Erythroblast (primary cell): Measurements from ENCODE around the gene PROM2.

Experiments used
- DNase-seq, 2 experiments: peaks; one replicate each; lab custom pipeline; 2025; lab: John Stamatoyannopoulos, UW
- GATA1 ChIP-seq: IDR thresholded peaks from 2 replicates; pipeline ENCODE4 v1.6.1; 2011; ENCODE audit warnings: low read depth, mild to moderate bottlenecking, control low read depth, low read length, moderate library complexity
- POLR2A ChIP-seq: IDR thresholded peaks from 2 replicates; pipeline ENCODE4 v1.6.1; 2011; ENCODE audit warnings: mild to moderate bottlenecking, low read length

PROM2 gene

DNA sequence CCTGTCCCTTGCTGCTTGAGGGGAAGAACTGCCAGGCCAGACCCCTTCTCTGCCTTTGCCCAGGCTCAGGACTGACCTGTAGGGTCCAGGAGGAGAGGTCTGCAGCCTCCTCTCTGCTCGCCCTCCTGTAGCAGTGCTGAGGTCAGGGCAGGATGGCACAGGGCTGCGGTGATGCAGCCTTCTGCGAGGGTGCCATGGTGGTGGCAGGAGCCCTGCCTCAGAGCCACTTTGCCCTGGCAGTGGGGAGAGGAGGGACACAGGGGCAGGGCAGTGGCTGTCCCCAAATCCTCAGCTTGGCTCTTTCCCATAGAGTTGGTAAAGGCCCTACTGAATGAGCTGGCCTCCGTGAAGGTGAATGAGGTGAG is 884 bp downstream of the PROM2 start:
- DNase-seq: no peak
- TF ChIP-seq GATA1 (no peak), POLR2A (no peak)

DNA sequence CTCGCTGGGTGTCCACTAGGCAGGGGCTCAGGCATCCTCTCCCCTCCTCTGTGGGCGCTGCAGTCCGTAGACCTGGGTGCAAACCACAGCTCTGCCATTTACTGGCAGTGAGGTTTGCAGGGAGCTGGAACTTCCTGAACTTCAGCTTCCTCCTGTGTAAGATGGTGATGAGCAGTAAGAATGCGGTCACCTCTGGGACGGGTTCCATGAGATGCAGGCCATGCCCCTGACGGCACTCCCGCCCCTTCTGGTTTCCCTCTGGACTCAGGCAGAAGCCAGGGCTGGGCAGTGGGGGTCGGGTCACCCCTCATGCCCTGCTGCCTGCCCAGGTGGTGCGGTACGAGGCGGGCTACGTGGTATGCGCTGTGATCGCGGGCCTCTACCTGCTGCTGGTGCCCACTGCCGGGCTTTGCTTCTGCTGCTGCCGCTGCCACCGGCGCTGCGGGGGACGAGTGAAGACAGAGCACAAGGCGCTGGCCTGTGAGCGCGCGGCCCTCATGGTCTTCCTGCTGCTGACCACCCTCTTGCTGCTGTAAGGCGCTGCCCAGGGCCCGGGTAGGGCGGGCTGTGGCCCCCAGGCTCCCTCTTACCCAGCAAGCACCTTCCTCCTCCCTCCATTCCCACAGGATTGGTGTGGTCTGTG is 1.5 kb downstream of the PROM2 start:
- TF ChIP-seq GATA1: no peak
- TF ChIP-seq POLR2A: no peak
- DNase-seq: no peak

DNA sequence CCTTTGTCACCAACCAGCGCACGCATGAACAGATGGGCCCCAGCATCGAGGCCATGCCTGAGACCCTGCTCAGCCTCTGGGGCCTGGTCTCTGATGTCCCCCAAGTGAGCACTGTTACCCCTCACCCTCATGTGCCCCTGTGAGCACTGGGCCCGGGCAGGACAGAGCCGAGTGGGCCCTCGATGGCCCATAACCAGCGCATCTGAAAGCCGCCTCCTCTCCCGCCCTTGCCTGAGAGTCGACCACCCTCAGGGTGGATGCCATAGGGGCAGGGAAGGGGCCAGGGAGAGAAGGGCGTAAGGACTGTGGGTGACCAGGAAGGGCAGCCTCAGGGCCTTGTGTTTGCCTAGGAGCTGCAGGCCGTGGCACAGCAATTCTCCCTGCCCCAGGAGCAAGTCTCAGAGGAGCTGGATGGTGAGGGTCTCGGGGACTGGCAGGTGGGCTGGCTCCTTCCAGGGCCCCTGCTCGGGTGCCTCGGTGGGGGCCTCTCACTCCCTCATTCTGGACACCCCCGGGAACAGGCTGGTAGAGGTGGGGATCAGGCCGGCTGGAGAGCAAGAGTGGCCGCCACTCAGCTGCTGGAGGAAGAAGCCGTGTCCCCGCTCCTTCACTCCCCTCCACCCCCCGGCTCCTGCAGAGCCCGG is 2.1 kb downstream of the PROM2 start:
- no peak for DNase-seq
- TF ChIP-seq GATA1 (no peak), POLR2A (no peak)

DNA sequence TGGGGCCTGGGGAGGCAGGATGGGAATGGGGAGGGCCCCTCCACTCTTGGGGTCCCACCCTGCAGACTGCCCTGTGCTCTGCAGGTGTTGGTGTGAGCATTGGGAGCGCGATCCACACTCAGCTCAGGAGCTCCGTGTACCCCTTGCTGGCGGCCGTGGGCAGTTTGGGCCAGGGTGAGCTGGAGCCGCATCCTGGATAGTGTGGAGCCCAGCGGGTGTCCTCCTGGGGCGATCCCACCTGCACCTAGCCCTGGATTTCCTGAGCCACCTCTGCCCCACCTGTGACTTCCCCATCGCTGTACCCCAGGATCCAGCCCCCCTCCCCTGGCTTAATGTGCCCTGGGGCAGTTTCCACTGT is 2.6 kb downstream of the PROM2 start:
- no peak for DNase-seq
- no peak for TF ChIP-seq GATA1
- TF ChIP-seq POLR2A: no peak

DNA sequence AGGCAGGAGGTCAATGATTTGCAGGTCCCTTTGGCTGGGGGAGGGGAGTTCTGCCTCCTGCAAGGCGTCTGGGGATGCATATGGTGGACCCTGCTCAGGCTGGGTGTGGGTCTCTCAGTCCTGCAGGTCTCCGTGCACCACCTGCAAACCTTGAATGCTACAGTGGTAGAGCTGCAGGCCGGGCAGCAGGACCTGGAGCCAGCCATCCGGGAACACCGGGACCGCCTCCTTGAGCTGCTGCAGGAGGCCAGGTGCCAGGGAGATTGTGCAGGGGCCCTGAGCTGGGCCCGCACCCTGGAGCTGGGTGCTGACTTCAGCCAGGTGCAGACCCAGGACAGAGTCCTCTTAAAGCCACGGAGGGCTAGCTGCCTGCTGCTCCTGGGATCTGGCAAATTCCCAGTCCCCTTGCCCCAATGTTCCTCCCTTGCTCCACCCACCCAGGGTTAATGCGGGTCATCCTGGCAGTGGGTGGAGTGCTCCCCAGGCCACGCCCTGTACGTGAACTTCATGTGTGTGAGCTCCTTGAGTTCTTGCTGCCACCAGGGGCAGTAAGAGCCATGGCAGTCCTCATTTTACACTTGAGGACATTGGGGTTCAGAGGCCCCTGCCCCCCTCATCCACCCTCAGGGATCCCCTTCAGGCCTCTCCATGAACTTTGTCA is 3.1 kb downstream of the PROM2 start:
- no peak for TF ChIP-seq POLR2A
- no peak for TF ChIP-seq GATA1
- peak; percentile 29 to 47 for DNase-seq

DNA sequence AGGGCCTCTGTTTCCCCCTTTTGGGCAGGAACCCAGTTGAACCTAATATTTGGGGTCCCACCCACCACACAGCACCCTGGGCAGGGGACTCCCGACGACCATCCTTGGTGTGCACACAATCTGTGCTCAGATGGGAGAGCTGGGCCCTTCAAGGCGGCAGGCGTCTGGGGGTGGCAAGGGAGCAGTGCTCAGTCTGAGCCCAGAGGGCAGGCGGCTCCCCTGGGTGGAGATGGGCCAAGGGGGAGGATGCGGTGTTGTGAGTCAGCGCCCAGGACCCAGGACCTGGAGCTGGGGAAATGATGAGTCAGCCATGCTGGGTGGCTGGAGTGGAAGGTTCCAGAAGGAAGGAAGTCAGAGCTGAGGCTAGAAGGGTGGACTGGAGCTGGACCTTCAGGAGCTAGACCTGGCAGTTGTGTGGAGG is 3.8 kb downstream of the PROM2 start:
- peak in 1 of 2 experiments; percentile 10 for DNase-seq

DNA sequence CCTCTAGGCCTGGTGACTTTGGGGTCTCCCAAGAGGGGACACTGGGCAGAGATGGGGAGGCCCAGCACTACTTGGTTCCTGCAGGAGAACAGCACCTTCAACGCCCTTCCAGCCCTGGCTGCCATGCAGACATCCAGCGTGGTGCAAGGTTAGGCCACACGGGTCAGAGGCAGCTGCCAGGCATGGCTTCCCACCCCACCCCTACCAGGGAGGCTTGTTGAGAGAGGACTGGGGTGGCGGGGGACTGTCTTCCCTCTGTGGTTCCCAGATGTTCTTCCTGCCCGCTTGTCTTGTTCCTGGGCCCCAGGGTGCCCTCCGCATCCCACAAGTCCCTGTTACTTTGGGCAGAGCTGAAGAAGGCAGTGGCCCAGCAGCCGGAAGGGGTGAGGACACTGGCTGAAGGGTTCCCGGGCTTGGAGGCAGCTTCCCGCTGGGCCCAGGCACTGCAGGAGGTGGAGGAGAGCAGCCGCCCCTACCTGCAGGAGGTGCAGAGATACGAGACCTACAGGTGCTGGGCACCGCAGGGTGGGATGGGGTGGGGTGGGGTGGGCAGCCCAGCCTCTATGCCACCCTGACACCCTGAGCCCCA is 4.5 kb downstream of the PROM2 start:
- DNase-seq: no peak
- TF ChIP-seq POLR2A (no peak), GATA1 (no peak)

More for the DNA sequence above, 3.8 kb downstream of the PROM2 start:
- TF ChIP-seq GATA1: no peak
- TF ChIP-seq POLR2A: no peak

DNA sequence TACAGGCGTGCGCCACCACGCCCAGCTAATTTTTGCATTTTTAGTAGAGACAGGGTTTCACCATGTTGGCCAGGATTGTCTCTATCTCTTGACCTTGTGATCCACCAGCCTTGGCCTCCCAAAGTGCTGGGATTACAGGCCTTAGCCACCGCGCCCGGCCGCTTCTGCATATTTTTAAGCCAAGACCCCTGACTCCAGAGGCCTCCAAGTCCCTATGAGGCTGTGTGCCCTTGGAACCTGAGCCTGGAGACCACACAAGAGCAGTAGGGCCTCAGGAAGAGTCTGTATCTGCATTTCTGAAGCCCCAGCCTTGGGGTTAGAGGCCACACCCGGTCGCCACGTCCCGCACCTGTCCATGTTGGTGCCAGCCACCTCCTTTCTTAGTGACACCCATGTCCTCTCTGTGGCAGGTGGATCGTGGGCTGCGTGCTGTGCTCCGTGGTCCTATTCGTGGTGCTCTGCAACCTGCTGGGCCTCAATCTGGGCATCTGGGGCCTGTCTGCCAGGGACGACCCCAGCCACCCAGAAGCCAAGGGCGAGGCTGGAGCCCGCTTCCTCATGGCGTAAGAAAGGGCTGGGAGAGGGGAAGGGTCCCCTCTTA is 5.3 kb downstream of the PROM2 start:
- no peak for TF ChIP-seq GATA1
- DNase-seq: no peak

DNA sequence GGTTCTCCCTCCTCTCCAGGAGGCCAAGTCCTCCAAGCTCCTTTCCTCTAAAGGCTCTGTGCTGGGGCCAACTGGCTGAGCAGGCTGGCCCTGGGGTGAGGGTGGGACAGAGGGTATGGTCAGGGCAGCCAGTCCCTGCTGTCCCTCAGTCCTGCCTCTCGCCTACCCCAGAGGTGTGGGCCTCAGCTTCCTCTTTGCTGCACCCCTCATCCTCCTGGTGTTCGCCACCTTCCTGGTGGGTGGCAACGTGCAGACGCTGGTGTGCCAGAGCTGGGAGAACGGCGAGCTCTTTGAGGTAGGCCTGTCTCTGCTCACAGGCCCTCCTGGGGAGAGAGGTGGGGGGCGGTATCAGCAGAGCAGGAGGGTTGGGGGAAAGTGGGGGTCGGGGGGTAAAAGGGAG is 6.8 kb downstream of the PROM2 start:
- no peak for DNase-seq
- TF ChIP-seq GATA1 (no peak), POLR2A (no peak)

DNA sequence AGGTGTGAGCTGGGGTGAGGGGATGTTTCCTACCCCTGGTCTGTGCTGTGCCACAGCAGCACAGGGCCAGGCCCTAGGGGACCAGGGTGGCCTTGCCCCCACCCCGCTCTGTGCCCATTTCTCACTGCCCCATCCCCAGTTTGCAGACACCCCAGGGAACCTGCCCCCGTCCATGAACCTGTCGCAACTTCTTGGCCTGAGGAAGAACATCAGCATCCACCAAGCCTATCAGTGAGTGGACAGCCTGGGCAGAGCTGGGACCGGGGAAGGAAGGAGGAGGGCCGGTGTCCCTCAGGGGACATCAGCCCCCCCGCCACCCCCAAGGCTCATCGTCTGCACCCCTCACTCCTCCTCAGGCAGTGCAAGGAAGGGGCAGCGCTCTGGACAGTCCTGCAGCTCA is 7.5 kb downstream of the PROM2 start:
- TF ChIP-seq POLR2A (no peak), GATA1 (no peak)
- no peak for DNase-seq

DNA sequence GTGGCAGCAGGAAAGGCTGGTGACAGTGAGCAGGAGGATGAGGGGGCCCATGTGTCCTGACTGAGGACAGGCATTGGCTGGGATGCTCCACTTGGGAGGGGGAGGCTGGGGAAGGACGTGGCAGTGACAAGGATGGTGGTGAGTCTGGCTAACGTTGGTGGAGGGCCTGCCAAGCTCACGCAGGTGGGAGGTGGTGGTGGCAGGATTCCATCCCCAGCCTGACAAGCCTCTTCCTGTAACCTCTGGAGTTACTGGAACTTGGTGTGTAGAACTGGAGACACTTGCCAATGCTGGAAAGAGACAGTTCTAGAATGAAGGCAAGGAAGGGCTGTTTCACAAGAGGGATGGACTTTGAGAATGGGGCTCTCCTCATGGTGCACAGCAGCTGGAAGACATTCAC is 8.2 kb downstream of the PROM2 start:
- DNase-seq: no peak
- TF ChIP-seq POLR2A (no peak), GATA1 (no peak)

DNA sequence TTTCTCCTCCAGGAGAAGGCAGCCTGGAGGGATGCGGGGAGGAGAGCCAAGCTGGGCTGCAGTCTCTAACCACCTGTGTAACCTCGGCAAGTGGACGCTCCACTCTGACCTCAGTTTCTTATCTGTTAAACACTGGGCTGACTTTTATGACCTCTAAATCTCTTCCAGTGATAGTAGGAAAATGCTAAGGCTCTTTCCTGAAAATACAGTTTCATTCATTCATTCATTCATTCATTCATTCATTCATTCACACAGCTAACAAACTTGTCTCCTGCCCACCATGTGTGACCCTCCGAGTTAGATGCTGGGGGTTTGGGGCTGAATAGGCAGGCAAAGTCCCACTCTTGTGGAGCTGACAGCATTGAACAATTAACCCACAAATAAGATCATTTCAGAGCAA is 9.3 kb downstream of the PROM2 start:
- no peak for DNase-seq
- TF ChIP-seq POLR2A: no peak
- TF ChIP-seq GATA1: no peak

DNA sequence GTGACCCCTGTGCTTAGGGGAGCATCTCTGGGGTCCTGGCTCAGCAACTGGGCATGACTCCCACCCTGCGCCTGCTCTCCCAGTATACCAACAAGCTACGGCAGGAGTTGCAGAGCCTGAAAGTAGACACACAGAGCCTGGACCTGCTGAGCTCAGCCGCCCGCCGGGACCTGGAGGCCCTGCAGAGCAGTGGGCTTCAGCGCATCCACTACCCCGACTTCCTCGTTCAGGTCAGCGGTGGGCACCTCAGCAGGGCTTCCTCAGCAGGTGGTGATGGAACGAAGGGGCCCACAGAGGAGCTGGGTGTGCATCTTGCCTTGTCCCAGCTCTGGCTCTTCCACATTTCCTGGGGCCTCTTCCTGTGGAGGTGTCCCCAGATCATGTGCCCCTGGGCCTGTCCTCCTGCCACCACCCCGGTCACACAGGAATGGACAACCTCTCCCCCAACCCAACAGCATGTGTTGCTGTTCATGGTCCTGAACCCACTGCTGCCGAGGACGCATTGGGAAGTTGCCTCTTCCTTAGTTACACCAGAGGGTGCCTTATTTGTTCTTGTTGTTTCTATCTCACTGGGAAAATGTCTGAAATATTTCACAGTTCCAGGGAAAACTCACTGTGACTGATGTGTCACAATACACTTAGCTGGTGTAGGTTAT is 10.8 kb downstream of the PROM2 start:
- DNase-seq: no peak
- TF ChIP-seq POLR2A (no peak), GATA1 (no peak)
